ENCODE measurements around the gene TEX2. TPM values are rescaled to one million over a fixed set of nuclear protein-coding genes. Genes with fewer than 3 reads are reported as not detected.

Gene TEX2, protein sequence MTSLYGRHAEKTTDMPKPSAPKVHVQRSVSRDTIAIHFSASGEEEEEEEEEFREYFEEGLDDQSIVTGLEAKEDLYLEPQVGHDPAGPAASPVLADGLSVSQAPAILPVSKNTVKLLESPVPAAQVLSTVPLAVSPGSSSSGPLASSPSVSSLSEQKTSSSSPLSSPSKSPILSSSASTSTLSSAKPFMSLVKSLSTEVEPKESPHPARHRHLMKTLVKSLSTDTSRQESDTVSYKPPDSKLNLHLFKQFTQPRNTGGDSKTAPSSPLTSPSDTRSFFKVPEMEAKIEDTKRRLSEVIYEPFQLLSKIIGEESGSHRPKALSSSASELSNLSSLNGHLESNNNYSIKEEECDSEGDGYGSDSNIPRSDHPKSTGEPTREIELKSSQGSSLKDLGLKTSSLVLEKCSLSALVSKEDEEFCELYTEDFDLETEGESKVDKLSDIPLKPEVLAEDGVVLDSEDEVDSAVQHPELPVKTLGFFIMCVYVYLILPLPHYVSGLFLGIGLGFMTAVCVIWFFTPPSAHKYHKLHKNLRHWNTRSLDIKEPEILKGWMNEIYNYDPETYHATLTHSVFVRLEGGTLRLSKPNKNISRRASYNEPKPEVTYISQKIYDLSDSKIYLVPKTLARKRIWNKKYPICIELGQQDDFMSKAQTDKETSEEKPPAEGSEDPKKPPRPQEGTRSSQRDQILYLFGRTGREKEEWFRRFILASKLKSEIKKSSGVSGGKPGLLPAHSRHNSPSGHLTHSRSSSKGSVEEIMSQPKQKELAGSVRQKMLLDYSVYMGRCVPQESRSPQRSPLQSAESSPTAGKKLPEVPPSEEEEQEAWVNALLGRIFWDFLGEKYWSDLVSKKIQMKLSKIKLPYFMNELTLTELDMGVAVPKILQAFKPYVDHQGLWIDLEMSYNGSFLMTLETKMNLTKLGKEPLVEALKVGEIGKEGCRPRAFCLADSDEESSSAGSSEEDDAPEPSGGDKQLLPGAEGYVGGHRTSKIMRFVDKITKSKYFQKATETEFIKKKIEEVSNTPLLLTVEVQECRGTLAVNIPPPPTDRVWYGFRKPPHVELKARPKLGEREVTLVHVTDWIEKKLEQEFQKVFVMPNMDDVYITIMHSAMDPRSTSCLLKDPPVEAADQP
- total RNA-seq = 25.2 TPM

DNA sequence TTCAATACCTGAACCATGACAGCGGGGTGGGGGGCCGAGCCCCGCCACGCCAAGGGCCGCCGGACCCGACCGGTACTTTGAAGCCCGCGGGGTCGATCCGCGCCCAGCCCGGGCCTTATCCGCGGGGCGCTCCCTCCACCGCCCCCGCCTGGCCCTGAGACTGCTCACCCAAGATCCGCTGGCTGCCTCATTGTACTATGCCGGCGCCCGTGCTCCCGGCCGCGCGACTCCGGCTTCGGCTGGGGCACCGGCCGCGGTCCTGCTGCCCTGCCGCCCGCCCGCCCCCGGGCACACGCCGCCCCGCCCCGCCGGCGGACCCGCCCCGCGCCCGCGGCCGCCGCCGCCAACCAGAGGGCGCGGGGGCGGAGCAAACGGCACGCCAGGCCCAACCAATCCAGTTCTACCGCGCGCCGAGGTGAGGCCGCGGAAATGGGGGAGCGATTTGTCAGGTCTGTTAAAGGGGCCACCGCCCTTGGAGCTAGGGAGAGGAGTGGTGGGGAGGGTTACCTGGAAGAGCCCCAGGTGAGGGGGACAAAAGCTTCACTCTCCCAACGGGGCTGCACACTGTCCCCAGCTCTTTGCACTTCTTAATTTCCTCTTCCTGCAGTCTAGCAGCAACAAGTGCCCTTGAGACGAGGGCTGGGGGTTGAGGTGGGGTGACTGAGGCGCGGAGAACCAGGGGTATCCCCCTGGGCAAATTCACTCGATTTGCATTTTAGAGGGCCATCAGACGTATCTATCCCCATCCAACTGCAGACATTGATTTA is at the start of gene TEX2:
TEX2 (minus strand) TSS at position 261 of the 767 bp plus-strand sequence. CDS start 49,043 bp downstream, outside the sequence.

DNA sequence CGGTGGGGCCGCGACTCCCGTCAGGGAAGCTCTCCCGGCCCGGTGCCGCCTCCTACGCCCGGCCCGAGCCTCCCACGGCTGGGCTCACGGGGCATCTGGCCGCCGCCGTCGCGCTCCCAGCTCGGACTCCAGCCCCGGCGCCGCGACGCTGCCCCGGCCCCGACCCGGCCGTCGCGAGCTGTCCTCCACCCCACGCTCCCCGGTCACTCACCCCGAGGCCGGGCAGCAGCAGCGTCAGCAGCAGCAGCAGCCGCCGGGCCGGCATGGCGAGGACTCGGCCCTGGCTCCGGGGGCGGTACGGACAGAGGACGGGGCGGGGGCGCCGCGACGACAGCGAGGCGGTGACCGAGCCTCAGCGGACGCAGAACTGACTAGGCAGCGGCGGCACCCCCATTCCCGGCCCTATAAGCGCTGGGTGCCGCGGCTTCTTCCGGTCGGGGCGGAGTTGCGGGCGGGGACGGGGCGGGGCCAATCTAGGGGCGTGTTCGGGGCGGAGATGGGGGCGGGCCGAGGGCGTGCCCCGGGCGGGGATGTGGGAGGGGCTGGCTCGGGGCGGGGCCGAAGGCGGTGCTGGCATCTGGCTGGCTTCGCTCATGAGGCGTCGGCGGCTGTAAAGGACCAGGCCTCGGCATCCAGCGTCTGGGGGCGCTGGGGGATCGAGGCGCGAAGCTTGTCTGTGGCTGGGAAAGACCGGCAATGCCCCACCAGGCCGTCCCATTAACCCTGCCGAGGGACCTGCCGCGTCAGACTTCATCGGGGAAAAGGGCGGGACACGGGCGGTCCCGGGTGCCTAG is 133.1 kb downstream of the TEX2 start, which contains the start of gene ERN1:
ERN1 (minus strand) TSS at position 380 of the 794 bp plus-strand sequence; CDS start at position 265, 115 bp downstream.

Small RNAs within 50 kb of the gene (small RNA-seq; reads per million reads assigned to genes)
- gene SNORD104 (ENCODE audit: low replicate concordance) = 44,327 reads per million, percentile 100 among the genes with 10 or more reads in this experiment

Other genes with a start within 250 kb of the TEX2 start
- 49.9 TPM for gene ICAM2, start 242.6 kb downstream of the TEX2 start, total RNA-seq
- 15.9 TPM for gene ERN1, start 133.1 kb downstream of the TEX2 start, total RNA-seq
- gene PECAM1, start 127.6 kb upstream of the TEX2 start, total RNA-seq = 95.3 TPM
- 6.5 TPM for gene MILR1, start 185.9 kb upstream of the TEX2 start, total RNA-seq
- 18.7 TPM for gene POLG2, start 233.8 kb upstream of the TEX2 start, total RNA-seq
- 387 TPM for gene DDX5, start 243.0 kb upstream of the TEX2 start, total RNA-seq
- gene CEP95, start 243.7 kb upstream of the TEX2 start, total RNA-seq = 71.8 TPM